RWPE1 (cell line): ENCODE results near the gene TCF7.

Experiments
- CTCF ChIA-PET: fragments of 350-600 bp; sonication (Branson Sonifier 250); formaldehyde crosslinking; extraction: SDS; loops from one replicate; lab custom pipeline; 2021; lab: Yijun Ruan, JAX
- POLR2A ChIA-PET: fragments of 400-600 bp; formaldehyde crosslinking; extraction: SDS; loops from one replicate; lab custom pipeline; 2020; ENCODE audit warnings: antibody characterized with exemption; ENCODE audit not compliant: low non-redundant PET; lab: Yijun Ruan, JAX
- DNase-seq: peaks from one replicate; pipeline ENCODE4 v3.0.0; 2012; ENCODE audit warnings: low spot score
- H3K27ac ChIP-seq: fragments of 450-650 bp; 2 replicates; pipeline ENCODE4 v1.5.1; 2017
- TF ChIP-seq, protein P1 (sequence below): fragments of 450-650 bp; conservative IDR thresholded peaks from 2 replicates; pipeline ENCODE4 v1.5.1; 2017; ENCODE audit warnings: low read depth, mild to moderate bottlenecking

Gene TCF7

DNA sequence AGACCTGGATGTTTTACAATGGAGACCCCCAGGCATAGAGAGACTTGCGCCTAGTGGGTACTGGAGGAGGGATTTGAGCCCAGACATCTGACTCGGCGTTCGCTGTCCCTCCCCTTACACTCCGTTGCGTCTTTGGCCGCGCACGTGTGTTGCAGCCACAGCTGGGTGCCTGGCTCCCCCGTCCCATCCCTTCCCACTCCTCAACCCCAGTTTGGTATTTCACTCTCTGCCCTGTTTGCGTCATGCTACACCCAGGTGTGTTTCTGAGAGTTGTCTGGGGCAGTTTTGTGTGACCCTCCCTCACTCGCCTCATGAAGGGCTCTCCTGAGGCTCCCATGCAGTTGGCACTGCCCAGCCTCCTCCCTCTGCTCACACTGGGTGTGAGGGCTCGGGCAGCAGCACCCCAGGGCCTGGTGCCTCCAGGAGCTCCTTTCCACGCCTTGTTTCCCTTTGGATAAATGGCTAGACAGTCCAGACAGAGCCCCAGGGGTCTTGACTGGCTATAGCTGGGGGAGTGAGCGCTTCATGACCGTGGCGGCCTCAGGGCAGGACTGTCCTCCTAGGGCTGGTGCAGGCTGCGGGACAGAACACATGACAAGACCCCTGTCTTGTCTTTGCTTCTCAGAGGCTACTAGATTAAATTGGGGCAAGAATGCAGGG lies 13.6 kb downstream of the TCF7 start:
- peak overlapping the region; percentile 23 for H3K27ac ChIP-seq
- ChIA-PET POLR2A (no interaction called here), CTCF (interaction anchor here (0.7 to 7.9 kb wide), 5 partner anchors 11 to 88 kb away, joined by 3 to 39 read pairs (median 5); no protein-coding TSS in a partner anchor)
- TF ChIP-seq, protein P1, sequence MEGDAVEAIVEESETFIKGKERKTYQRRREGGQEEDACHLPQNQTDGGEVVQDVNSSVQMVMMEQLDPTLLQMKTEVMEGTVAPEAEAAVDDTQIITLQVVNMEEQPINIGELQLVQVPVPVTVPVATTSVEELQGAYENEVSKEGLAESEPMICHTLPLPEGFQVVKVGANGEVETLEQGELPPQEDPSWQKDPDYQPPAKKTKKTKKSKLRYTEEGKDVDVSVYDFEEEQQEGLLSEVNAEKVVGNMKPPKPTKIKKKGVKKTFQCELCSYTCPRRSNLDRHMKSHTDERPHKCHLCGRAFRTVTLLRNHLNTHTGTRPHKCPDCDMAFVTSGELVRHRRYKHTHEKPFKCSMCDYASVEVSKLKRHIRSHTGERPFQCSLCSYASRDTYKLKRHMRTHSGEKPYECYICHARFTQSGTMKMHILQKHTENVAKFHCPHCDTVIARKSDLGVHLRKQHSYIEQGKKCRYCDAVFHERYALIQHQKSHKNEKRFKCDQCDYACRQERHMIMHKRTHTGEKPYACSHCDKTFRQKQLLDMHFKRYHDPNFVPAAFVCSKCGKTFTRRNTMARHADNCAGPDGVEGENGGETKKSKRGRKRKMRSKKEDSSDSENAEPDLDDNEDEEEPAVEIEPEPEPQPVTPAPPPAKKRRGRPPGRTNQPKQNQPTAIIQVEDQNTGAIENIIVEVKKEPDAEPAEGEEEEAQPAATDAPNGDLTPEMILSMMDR, result no peak
- no peak for DNase-seq

DNA sequence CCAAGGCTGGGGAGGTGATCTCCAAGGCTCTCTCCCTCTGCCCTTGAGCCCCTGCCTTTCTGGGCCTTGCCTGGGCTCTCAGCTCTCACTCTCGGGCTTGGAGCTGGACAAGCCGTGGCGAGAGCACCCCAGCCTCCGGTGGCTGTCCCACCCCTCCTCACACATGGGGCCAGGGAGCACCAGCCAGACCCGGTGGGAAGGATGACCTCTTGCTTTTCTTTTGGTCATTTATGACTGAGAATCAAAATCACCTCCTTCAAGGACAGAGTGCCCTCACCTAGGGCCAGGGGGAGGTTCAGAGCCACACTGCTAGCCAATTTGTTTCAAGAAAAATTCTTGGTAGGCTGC lies 14.1 kb downstream of the TCF7 start:
- ChIA-PET POLR2A (no interaction called here), CTCF (interaction anchor here (1.0 to 7.9 kb wide), 4 partner anchors 11 to 89 kb away, joined by 3 to 39 read pairs (median 9); no protein-coding TSS in a partner anchor)
- peak overlapping the region; percentile 23 for H3K27ac ChIP-seq
- DNase-seq, result no peak
- TF ChIP-seq, protein P1, result no peak

DNA sequence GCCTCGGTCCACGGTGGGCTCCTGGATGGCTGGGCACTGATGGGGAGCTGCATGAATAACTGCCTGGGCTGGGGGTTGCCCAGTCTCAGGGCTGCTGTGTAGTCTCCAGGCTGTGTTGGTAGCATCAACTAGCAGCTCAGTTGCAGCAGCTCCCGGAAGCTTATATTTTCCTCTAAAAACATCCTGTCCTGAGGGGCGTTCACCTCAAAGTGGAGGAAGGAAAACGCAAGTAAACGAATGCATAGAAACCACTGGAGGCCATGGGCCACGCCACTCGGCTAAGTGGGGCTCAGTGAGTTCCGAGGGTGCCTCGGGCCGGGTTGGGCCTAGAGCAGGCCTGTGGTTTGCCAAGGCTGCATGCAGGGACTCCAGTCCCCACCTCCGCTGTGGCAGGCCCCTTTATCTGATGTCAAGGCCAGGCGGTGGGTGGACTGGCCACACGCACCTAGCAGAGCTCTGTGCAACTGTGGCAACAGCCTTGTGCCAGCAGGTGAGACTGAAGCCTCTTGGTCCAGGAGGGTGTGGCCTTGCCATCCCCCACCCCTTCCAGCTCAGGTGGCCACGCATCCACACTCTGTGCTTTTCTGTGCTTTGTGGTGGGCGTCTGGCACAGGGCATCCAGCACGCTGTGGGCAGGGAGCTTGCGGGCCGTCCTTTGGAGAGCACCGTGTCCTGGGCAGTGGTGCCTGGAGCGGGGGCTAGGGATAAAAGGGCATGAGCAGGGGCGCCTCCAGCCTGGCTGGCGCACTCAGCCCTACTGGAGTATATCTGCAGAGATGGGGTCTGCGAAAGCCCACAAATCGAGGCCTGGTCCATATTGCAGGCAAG lies 15.1 kb downstream of the TCF7 start:
- ChIA-PET CTCF (interaction anchor here (0.5 to 7.9 kb wide), 4 partner anchors 10 to 1010 kb away, joined by 3 to 39 read pairs (median 8); no protein-coding TSS in a partner anchor), POLR2A (no interaction called here)
- no peak for DNase-seq
- peak overlapping the region; percentile 23 for H3K27ac ChIP-seq
- TF ChIP-seq, protein P1, result no peak

DNA sequence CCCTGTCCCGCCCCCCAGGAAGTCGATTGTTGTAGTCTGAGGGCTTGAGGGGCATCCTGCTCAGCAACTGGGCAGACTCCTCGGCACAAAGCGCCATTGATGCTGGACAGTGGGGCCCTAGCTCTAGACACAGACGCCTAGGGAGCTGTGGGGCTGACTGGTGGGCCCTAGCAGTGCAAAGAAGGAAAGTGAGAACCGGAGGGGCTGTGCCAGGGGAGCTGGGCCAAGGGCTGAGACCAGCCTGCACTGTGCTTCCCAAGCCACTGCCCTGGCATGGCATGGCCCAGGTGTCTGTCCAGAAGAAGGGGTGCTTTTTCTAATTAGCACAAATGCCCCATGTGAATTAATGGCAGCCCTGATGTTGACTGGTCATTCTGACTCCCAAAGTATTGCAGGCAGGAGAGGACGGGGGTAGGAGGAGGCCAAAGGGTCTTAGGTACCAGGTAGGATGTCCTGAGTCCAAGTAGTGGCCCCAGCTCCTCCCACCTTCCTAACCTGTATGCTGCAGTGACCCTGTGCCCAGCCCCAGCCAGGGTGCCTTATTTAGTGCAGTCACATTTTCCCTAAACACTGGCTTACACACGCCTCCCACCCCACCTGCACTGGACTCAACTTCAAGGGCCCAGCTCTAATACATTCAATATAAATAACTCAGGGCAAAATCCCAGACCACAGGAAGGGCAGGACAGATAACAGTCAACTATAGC lies 15.9 kb downstream of the TCF7 start:
- H3K27ac ChIP-seq, result no peak overlapping the region
- CTCF ChIA-PET, result interaction anchor here (0.7 to 7.9 kb wide), 3 partner anchors 9 to 1010 kb away, joined by 3 to 39 read pairs (median 3); no protein-coding TSS in a partner anchor
- POLR2A ChIA-PET, result no interaction called here
- DNase-seq, result no peak
- TF ChIP-seq, protein P1, result no peak

DNA sequence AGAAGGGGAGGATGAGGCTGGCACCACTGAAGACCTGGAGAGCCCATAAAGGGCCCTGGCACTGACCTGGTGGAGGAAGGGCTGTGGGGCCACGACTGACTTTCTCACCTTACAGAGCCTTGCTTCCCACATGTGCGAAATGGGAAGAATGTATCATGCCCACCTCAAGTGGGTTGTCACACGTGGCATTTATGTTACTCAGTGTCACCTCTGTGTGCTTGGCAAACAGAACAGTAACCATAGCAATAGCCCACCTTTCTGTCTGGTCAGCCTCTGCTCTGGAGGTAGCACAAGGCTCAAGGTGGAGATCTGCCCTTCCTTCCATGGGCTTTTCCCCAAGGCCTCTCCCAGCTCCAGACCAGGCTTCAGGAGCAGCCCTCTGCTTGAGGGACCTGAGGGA lies 16.7 kb downstream of the TCF7 start:
- TF ChIP-seq, protein P1, result no peak
- CTCF ChIA-PET, result interaction anchor here (1.0 to 7.9 kb wide), 3 partner anchors 8 to 92 kb away, joined by 3 to 39 read pairs (median 12); no protein-coding TSS in a partner anchor
- no peak overlapping the region for H3K27ac ChIP-seq
- DNase-seq, result no peak
- POLR2A ChIA-PET, result no interaction called here
